ENCODE data around the gene FBXL12.

- TF ChIP-seq POLR2A (IDR thresholded peaks at IDR 0.05), result no peak
- TF ChIP-seq, protein P1, sequence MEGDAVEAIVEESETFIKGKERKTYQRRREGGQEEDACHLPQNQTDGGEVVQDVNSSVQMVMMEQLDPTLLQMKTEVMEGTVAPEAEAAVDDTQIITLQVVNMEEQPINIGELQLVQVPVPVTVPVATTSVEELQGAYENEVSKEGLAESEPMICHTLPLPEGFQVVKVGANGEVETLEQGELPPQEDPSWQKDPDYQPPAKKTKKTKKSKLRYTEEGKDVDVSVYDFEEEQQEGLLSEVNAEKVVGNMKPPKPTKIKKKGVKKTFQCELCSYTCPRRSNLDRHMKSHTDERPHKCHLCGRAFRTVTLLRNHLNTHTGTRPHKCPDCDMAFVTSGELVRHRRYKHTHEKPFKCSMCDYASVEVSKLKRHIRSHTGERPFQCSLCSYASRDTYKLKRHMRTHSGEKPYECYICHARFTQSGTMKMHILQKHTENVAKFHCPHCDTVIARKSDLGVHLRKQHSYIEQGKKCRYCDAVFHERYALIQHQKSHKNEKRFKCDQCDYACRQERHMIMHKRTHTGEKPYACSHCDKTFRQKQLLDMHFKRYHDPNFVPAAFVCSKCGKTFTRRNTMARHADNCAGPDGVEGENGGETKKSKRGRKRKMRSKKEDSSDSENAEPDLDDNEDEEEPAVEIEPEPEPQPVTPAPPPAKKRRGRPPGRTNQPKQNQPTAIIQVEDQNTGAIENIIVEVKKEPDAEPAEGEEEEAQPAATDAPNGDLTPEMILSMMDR (IDR thresholded peaks at IDR 0.05), result no peak
These were observed 32.5 kb downstream of the FBXL12 start for GRCh38 chr19:9786342-9786741.

Measured in body of pancreas (tissue), 4 donors.